CD8-positive, alpha-beta memory T cell (primary cell): Measurements from ENCODE around the gene MYO7B. TPM values are rescaled to one million over a fixed set of nuclear protein-coding genes. Genes with fewer than 3 reads are reported as not detected.

Experiments used
- CTCF ChIA-PET: fragments of 350-600 bp; sonication (Branson Sonifier 250); formaldehyde crosslinking; loops from one replicate; lab custom pipeline; 2021; ENCODE audit warnings: antibody characterized with exemption; lab: Charles Lee
- POLR2A ChIA-PET: fragments of 350-600 bp; sonication (Branson Sonifier 250); formaldehyde crosslinking; loops from one replicate; lab custom pipeline; 2021; ENCODE audit warnings: antibody characterized with exemption; lab: Charles Lee
- DNase-seq, 5 donors: peaks; one replicate each; pipeline versions ENCODE4 v3.0.0 to v3.0.0-alpha.2; 2020 to 2022; ENCODE audit warnings: mixed read lengths in 1 of 5
- H3K27ac ChIP-seq: one replicate; pipeline ENCODE4 v1.7.0; 2013; ENCODE audit warnings: low read depth, mild to moderate bottlenecking, low read length, moderate library complexity
- H3K27me3 ChIP-seq: 2 replicates; pipeline ENCODE4 v1.7.0; 2013; ENCODE audit warnings: low read length, mild to moderate bottlenecking; ENCODE audit not compliant: insufficient read depth, poor library complexity, severe bottlenecking
- H3K36me3 ChIP-seq: 2 replicates; pipeline ENCODE4 v1.7.0; 2013; ENCODE audit warnings: mild to moderate bottlenecking, low read length, moderate library complexity; ENCODE audit not compliant: insufficient read depth
- H3K4me1 ChIP-seq: 2 replicates; pipeline ENCODE4 v1.7.0; 2013; ENCODE audit warnings: mild to moderate bottlenecking, low read length, moderate library complexity; ENCODE audit not compliant: insufficient read depth
- H3K4me3 ChIP-seq: 2 replicates; pipeline ENCODE4 v1.7.0; 2013; ENCODE audit warnings: mild to moderate bottlenecking, low read length
- H3K9me3 ChIP-seq: 2 replicates; pipeline ENCODE4 v1.7.0; 2013; ENCODE audit warnings: mild to moderate bottlenecking, low read length
- H3K27ac Mint-ChIP-seq, 8 donors: one replicate each; pipeline ENCODE4 v1.8.0; 2020 to 2021; ENCODE audit warnings: mixed read lengths in 8 of 8, mild to moderate bottlenecking in 6 of 8, inconsistent platforms in 3 of 8, moderate library complexity in 3 of 8
- H3K27me3 Mint-ChIP-seq, 2 donors: one replicate each; pipeline ENCODE4 v1.8.0; 2020 to 2021; ENCODE audit warnings: mixed read lengths in 2 of 2, mild to moderate bottlenecking in 1 of 2, moderate library complexity in 1 of 2
- H3K36me3 Mint-ChIP-seq, 3 donors: one replicate each; pipeline ENCODE4 v1.8.0; 2020 to 2021; ENCODE audit warnings: mixed read lengths in 3 of 3, inconsistent platforms in 1 of 3, mild to moderate bottlenecking in 1 of 3
- H3K4me1 Mint-ChIP-seq, 3 donors: one replicate each; pipeline ENCODE4 v1.8.0; 2020 to 2021; ENCODE audit warnings: mixed read lengths in 3 of 3, inconsistent platforms in 1 of 3, mild to moderate bottlenecking in 1 of 3
- H3K4me3 Mint-ChIP-seq, 7 donors: one replicate each; pipeline ENCODE4 v1.8.0; 2020 to 2021; ENCODE audit warnings: mixed read lengths in 7 of 7, mild to moderate bottlenecking in 6 of 7, moderate library complexity in 4 of 7, inconsistent platforms in 2 of 7
- H3K9me3 Mint-ChIP-seq, 5 donors: one replicate each; pipeline ENCODE4 v1.8.0; 2020 to 2022; ENCODE audit warnings: mixed read lengths in 5 of 5, mild to moderate bottlenecking in 3 of 5, moderate library complexity in 2 of 5, inconsistent platforms in 1 of 5
- polyA plus RNA-seq: library from polyadenylated mRNA; unstranded; fragments of 300-500 nt; fragmentation: Illumina TruSeq; gene quantifications from one replicate; pipeline ENCODE4 v1.2.3, GENCODE V29; 2021
- total RNA-seq, 2 experiments: library from RNA; stranded (reverse); gene quantifications; one replicate each; pipeline ENCODE4 v1.2.3, GENCODE V29; 2021

Gene MYO7B
- total and polyA plus RNA-seq, 3 experiments from 2014 or later = not detected

DNA sequence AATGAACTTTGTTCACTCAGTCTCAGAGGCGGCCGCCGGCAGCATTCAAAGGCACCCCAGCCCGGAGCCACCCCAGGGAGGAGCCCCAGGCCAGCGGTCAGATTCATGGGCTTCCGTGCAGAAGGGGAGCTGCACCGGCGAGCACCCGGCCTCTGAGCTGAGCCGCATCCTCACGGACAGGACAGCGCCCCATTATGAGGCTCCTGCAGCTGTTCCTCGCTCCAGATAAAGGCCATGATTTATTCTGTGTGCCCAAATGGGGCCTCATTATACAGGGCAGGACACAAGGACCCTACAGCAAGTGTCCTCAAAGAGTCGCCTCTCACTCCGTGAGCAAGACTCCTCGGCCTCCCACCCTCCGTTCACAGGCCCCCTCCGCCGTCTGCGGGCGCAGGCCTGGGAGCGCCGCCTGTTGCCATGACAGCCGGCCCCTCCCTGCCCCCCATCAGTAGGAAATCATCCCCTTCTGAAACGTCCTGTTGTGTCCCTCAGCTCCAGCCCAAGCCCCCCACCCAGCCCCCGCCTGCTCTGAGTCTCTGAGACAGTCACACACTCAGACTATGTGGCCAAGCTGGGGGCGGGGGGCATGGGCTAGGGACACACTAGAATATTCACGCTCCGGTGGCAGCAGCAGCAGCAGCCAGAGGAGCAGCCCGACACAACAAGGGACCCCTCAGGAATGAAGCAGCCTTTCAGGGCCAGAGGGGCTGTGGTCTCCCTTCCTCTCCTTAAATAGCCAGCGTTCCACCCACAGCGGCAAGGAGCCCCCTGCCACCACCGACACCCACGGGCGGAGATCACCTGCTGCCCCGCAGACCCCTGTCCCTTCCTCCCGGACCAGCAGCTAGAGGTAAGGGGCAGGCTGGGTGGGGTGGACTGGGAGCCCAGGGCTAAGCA lies 110.2 kb downstream of the MYO7B start, which contains the start of gene GPR17:
Gene GPR17 (plus strand): TSS at position 759 of the 897 bp plus-strand sequence. CDS start 4,583 bp downstream, outside the sequence.
- no peak within 1 kb of the TSS for H3K4me3 Mint-ChIP-seq
- H3K36me3 Mint-ChIP-seq = no peaks in the 10 kb centered on the region
- peaks cover 4 to 38% (median 13%) of the 10 kb centered on the region in 3 donors for H3K4me1 Mint-ChIP-seq
- no peaks in the 10 kb centered on the region for H3K27me3 Mint-ChIP-seq
- Histone ChIP-seq H3K4me1 (peaks cover 30% of the 10 kb centered on the region), H3K4me3 (no peak within 1 kb of the TSS), H3K36me3 (no peaks in the 10 kb centered on the region), H3K9me3 (no peaks in the 10 kb centered on the region), H3K27me3 (no peaks in the 10 kb centered on the region), H3K27ac (no peak within 1 kb of the TSS)
- H3K9me3 Mint-ChIP-seq = no peaks in the 10 kb centered on the region
- ChIA-PET POLR2A (no interaction called here), CTCF (interaction anchor here (1.2 kb wide), 1 partner anchor 54 kb away, joined by 4 read pairs; no protein-coding TSS in a partner anchor)
- no peak within 1 kb of the TSS for H3K27ac Mint-ChIP-seq
- DNase-seq = peak in 1 of 5 donors; percentile 37

DNA sequence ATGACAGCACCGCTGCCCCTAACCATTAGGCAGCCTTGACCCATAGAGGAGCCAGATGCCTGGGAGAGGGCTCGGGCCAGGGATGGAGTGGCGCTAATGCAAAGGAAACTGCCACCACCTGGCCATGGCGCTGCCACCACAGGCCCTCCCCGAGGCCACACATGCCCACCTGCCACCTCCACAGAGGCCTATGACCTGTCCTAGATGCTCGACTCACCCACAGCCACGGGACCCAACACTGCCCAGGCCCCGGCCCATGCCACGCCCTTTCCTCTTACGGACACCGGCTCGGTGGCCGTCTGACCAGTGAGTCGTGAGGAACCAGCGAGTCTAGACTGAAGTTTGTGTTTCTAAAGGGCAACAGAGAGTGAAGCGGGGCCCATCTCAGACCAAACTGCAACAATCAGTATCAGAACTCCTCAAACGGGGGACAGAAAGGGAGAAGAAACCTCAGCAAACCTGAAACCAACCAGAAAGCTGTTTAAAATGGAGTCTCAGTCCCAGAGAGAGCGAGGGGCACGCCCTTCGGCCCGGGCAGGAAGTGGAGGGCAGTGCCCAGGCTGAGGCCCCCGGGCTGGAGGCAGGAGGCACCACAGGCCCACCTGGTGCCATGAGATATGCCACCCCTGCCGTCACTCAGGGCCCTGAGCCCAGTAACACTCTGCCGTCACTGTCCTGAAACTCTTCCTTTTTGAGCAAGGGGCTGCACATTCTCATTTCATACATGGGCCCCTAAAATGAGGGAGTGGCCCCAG lies 111.2 kb downstream of the MYO7B start:
- peak in 1 of 5 donors; percentile 25 for DNase-seq
- Histone ChIP-seq H3K27ac (no peak overlapping the region), H3K4me3 (no peak overlapping the region), H3K9me3 (no peaks in the 10 kb centered on the region), H3K27me3 (no peaks in the 10 kb centered on the region), H3K36me3 (no peaks in the 10 kb centered on the region), H3K4me1 (peaks cover 20% of the 10 kb centered on the region)
- no peaks in the 10 kb centered on the region for H3K9me3 Mint-ChIP-seq
- no peaks in the 10 kb centered on the region for H3K36me3 Mint-ChIP-seq
- no peak overlapping the region for H3K27ac Mint-ChIP-seq
- H3K27me3 Mint-ChIP-seq = no peaks in the 10 kb centered on the region
- CTCF ChIA-PET = no interaction called here
- POLR2A ChIA-PET = no interaction called here
- peaks cover 4 to 27% (median 11%) of the 10 kb centered on the region in 3 donors for H3K4me1 Mint-ChIP-seq
- H3K4me3 Mint-ChIP-seq = no peak overlapping the region

DNA sequence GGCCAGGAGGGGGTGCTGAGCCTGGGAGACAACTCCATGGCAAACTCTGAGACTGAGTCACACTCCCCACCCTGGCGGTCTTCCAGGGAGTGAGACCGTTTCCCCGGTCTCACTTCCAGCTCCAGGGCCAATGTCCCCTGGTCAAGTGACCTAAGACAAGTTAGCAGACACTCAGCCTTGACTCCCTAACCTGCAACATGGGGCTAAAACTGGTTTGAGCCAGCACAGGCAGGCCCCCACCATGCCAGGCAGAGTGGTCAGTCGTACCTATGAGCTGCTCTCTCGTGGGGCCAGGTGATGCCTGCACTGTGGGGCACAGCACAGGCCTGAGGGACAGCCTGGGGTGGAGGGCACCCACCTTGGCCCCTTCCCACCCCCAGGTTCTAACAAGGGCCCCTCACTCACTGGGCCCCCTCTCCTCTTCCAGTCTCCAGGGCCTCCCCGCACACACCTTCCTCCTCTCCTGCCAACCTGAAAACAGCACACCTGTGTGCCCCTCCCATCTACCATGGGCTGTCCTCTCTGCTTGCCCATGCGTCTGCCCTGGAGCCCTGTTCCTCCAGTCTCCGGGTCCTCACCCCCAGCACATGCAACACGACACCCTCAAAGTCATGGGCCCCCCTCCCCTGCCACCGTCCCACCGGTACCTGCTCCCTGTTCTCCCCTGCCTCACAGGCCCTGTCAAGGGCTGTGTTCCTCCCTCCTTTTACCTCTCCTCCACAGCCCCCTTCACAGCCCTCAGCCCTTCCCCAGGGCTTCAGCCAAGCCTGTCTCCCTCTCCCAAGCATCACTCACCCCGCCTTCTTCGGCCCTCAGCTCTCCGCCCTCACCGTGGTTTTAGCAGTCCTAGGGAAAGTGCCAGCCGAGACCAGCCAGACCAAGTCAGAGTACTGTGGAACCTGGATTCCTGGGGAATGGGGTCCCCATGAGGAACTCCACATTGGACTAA lies 112.0 kb downstream of the MYO7B start:
- Histone ChIP-seq H3K4me1 (peaks cover 15% of the 10 kb centered on the region), H3K27ac (no peak overlapping the region), H3K9me3 (no peaks in the 10 kb centered on the region), H3K4me3 (no peak overlapping the region), H3K27me3 (no peaks in the 10 kb centered on the region), H3K36me3 (no peaks in the 10 kb centered on the region)
- CTCF ChIA-PET = interaction anchor here (0.9 kb wide), 1 partner anchor 146 kb away, joined by 3 read pairs; no protein-coding TSS in a partner anchor
- H3K4me3 Mint-ChIP-seq = no peak overlapping the region
- peak in 1 of 5 donors; percentile 35 for DNase-seq
- POLR2A ChIA-PET = no interaction called here
- H3K27ac Mint-ChIP-seq = peak overlapping the region in 1 of 8 donors; percentile 11
- no peaks in the 10 kb centered on the region for H3K36me3 Mint-ChIP-seq
- no peaks in the 10 kb centered on the region for H3K9me3 Mint-ChIP-seq
- peaks cover 4 to 20% (median 9%) of the 10 kb centered on the region in 3 donors for H3K4me1 Mint-ChIP-seq
- no peaks in the 10 kb centered on the region for H3K27me3 Mint-ChIP-seq

DNA sequence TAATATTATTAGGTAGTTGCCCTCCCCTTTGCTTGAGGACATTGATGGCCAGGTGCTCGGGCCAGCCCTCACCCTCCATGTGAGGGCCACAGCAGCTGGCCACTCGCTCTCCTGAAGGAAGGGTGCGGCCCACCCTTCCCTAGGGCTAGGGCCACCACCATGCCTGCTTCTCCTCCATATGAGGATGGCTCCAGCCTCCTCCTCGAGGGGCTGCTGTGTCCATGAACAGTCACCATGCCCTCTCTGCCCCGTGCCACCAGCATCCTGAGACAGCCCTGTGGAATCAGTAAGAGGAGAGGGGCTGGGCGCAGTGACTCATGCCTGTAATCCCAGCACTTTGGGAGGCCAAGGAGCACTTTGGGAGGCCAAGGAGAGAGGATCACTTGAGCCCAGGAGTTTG lies 112.8 kb downstream of the MYO7B start:
- Histone ChIP-seq H3K36me3 (no peaks in the 10 kb centered on the region), H3K4me1 (peaks cover 10% of the 10 kb centered on the region), H3K27me3 (no peaks in the 10 kb centered on the region), H3K4me3 (no peak overlapping the region), H3K9me3 (no peaks in the 10 kb centered on the region), H3K27ac (no peak overlapping the region)
- ChIA-PET CTCF (interaction anchor here (0.9 kb wide), 1 partner anchor 147 kb away, joined by 3 read pairs; no protein-coding TSS in a partner anchor), POLR2A (no interaction called here)
- DNase-seq = no peak
- Mint-ChIP-seq H3K27me3 (no peaks in the 10 kb centered on the region), H3K27ac (peak overlapping the region in 2 of 8 donors; percentile 36 to 50), H3K4me3 (no peak overlapping the region), H3K9me3 (no peaks in the 10 kb centered on the region), H3K36me3 (no peaks in the 10 kb centered on the region), H3K4me1 (peaks cover 4 to 17% (median 9%) of the 10 kb centered on the region in 3 donors)

DNA sequence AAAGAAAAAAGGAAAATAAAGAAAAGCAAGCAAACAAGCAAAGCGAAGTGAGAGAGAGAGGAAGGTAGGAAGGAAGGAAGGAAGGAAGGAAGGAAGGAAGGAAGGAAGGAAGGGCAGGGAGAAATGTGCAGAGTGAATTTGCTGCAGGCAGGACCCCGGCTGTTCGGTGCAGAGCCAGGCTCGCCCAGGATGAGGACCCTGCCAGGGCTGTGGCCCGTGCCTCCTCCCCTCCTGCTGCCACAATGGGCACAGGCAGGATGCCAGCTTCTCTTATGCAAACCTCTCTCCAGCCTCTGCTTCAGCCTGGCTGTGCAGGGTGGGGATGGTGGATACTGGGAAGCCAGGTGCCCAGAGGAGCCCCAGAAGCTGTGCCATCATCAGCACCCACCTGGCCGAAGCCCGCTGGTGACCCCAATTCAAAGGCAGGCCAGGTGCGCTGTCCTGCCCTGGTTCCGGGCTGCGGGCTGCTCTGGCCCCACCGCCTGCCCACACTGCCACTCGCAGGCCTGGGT lies 113.7 kb downstream of the MYO7B start:
- peaks cover 10% of the 10 kb centered on the region for H3K4me1 ChIP-seq
- Mint-ChIP-seq H3K27me3 (peaks cover 3 to 4% of the 10 kb centered on the region in 2 donors), H3K4me3 (peak overlapping the region in 1 of 7 donors; percentile 74), H3K36me3 (no peaks in the 10 kb centered on the region), H3K4me1 (peaks cover 4 to 17% (median 7%) of the 10 kb centered on the region in 3 donors), H3K27ac (peak overlapping the region in 3 of 8 donors; percentile 28 to 93 (median 76)), H3K9me3 (no peaks in the 10 kb centered on the region)
- ChIA-PET CTCF (interaction anchor here (1.1 to 2.1 kb wide), 5 partner anchors 27 to 74 kb away, joined by 3 to 27 read pairs (median 4); partner anchors contain the start of gene LIMS2), POLR2A (no interaction called here)
- no peak overlapping the region for H3K27ac ChIP-seq
- H3K27me3 ChIP-seq = no peaks in the 10 kb centered on the region
- H3K4me3 ChIP-seq = no peak overlapping the region
- DNase-seq = no peak
- no peaks in the 10 kb centered on the region for H3K9me3 ChIP-seq
- no peaks in the 10 kb centered on the region for H3K36me3 ChIP-seq

DNA sequence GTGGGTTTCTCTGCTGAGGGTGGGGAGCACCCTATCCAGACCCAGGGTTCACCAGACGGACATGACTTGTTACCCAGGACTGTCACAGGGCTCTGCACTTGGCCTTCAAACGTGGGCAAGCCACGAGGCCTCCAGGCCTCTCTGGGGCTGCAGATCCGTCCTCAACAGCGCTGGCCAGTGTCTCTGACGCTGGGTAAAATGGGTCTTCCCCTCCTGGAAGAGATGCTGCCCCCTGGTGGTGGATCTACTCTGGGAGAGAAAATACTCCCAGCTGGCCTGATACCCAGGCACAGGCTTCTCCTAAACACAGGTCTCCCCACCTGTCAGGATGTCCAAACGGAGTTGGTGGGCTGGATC lies 114.2 kb downstream of the MYO7B start:
- Histone ChIP-seq H3K36me3 (no peaks in the 10 kb centered on the region), H3K4me1 (peaks cover 10% of the 10 kb centered on the region), H3K4me3 (no peak overlapping the region), H3K9me3 (no peaks in the 10 kb centered on the region), H3K27me3 (no peaks in the 10 kb centered on the region), H3K27ac (no peak overlapping the region)
- peak overlapping the region in 4 of 7 donors; percentile 62 to 75 (median 70) for H3K4me3 Mint-ChIP-seq
- H3K36me3 Mint-ChIP-seq = no peaks in the 10 kb centered on the region
- peak; percentile 62 to 85 (median 69) for DNase-seq
- H3K27me3 Mint-ChIP-seq = peaks cover 3 to 4% of the 10 kb centered on the region in 2 donors
- ChIA-PET CTCF (interaction anchor here (0.7 to 2.1 kb wide), 10 partner anchors 9 to 116 kb away, joined by 3 to 27 read pairs (median 4); partner anchors contain the start of gene LIMS2), POLR2A (no interaction called here)
- H3K4me1 Mint-ChIP-seq = peaks cover 4 to 17% (median 7%) of the 10 kb centered on the region in 3 donors
- H3K27ac Mint-ChIP-seq = peak overlapping the region in 3 of 8 donors; percentile 38 to 78 (median 45)
- H3K9me3 Mint-ChIP-seq = no peaks in the 10 kb centered on the region
